GM18498 (cell line): ENCODE measurements around the gene PTPRG.

Source experiments
- ATAC-seq: cut with Tn5 transposase; IDR thresholded peaks from one replicate; pipeline ENCODE4 v1.9.1; 2021; ENCODE audit warnings: mild to moderate bottlenecking, moderate library complexity; ENCODE audit not compliant: unreplicated experiment

The PTPRG gene

DNA sequence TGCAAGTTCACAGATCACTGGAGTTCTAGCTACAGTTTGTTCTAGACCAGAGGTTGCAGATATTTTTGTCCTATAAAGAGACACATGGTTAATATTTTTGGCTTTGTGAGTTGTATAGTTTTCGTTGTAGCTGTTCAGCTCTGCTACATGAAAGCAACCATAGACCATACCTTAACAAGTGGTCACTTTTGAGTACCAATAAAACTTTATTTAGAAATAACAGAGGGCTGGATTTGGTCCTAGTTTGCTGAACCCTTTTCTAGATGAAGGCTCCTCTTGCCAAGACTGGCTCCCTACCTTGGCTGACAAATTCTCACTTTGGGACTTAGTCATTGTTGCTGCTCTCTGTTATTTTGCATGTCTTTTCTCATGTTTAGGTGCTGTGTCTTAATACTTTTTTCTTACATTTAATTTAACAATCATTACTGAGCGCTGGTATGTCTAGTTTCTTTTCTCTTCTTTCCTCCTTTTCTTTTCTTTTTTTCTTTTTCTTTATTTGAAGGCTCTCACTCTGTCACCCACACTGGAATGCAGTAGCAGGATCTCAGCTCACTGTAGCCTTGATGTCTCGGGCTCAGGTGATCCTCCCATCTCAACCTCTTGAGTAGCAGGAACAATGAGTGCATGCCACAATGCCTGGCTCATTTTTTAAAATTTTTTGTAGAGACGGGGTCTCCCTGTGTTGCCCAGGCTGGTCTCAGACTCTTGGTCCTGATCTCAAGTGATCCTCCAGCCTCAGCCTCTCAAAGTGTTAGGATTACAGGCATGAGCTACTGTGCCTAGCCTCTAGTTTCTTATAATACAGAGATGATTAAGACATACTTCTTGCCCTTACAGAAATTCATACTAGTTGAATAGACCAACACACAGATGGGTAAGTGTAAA, 227.5 kb downstream of the PTPRG start:
- ATAC-seq = no peak

DNA sequence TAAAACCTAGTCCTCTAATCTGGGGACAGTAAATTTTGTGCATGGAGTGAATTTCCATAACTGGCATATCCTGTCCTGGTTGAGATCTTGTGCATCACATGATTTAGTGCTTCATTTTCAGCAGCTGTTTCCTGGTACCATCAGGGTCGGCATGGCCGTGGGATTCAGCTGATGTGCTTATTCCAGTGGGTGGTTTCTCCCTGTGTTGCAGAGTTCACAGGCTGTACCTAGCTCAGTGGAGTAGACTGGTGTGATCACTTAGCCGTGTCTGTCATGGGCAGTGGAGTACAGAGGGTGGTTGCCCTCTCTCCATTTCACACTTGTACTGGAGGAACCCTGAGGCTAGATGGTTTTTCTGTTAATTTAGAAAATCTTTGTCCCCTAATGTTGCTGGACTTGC, 228.5 kb downstream of the PTPRG start:
- ATAC-seq = no peak

DNA sequence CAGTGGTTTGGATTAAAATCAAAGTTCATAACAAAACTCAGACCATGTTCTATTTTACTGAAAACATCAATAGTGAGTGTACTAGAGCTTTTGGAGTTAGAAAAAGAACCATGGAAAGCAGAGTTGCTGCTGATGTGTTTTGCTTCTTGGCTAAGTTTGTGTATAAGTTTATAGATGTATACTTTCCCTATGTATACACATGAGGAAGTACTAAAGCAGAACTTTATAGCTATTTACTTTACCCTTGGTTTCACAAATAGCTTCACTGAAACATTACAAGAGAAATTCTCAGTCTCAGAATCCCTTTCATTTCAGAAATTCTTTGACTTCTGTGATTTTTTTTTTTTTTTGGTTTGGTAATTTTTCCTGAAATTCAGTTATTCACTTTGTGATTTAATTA, 229.0 kb downstream of the PTPRG start:
- ATAC-seq = no peak

DNA sequence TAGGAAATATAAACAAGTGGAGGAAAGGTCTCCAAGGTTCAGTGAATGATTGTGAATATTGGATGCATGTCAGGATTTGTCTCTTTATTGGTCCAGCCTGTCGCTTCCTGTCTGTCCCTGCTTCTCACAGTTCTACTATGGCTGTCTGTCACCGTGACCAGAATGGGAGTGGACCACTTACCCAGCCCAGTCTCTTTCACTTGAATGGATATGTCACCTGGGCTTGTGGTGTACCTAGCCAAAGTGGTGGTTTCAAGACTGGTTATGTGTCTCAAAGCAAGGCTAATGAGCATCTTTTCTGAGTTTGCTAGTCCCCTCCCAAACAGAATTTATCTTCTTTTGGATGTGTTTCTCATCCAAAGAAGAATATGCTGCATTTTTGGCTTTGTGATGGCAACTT, 231.7 kb downstream of the PTPRG start:
- no peak for ATAC-seq

DNA sequence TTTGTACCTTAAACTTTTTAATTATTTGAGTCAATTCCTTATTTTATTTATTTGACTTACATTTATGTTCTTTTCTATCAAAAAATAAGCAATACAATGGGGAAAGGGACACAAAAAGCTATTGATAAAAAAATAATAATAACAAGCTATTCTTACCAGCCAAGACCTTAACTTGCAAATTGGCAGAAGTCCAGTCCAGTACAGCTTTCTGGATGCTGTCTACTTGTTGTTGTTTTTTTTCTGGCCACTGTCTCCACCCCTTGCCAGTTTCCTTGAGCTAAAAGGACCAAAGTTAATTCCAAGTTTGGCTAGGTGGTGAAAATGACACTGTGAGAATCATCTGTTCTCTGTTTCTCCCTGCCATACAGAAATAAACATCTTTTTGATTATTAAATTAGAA, 232.2 kb downstream of the PTPRG start:
- ATAC-seq = no peak

DNA sequence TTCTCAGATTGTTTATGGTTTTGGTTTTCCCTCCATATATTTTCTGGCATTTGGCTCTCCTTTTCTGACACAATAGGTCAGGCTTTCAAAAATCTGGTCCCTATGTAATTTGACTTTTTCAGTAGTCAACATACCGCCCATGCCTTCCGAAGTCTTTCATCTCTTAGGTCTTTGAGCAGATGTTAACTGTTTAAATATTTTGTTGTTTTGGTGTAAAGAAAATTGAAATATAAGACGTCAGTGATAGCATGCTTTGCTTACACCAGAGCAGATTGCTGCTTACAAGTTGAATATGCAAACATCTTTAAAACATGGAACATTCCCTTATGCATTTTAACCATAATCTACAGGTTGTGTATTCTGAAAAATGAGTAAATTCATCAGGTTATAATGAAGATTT, 233.0 kb downstream of the PTPRG start:
- no peak for ATAC-seq

DNA sequence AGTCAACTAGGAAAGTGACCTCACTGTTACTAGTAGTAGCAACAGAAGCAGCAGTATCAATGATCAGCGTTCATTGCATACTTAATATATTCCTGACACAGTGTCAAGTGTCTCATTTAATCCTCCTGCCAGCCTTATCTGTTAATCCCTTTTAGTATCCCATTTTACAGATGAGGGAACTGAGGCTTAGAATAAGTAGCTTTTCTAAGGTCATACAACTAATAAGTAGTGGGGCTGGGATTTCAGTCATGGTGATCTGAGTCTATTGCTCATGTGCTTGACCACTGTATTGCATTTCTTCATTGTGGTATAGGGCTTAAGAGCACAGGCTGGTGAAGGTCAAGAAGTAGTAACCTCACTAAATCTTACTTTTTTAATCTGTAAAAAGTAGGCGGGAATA, 233.6 kb downstream of the PTPRG start:
- ATAC-seq = no peak

DNA sequence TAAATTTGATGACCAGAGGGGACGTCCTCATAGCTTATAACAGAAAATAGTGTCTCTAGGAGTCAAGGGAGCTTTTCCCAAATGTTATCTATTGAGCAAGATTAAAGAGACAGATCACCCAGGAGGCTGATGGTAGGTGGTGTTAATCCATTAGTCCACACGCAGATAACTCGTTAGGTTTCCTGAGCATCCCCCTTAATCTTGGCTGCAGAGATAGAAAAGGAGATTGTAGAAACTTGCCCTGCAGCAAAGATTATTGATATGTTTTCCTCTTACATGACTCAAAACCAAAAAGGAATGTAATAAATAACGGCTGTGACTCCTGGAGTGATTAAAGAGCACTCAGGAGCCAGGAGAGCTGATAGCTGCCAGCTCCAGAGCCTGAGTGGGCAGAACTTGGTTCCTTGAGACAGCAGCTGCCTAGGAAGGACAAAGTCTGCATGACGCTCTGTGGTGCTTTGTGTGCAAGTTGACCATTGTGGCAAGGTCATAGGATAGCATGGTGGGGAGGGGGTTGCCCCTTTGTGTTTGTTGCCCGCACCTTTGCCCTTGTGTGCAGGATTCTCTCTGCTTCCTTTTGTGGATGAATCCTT, 234.8 kb downstream of the PTPRG start:
- no peak for ATAC-seq

DNA sequence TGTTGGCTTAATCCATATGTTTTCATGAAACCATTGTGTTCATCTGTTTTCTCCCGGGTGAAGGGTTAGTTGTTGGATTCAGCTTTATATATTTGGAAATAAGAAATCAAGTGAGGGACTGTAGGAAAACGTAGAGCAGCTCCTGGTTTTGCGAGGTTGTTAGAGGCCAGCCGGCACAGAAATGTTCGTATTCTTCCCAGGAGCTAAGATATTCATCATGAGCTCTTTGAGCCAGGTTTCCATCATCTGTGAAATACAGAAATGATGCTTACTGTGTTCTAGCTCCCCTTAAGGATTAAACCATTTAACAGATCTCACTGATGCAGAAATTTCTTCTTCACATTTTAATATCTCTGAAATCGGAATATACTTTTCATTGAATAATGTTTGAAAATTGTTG, 235.5 kb downstream of the PTPRG start:
- no peak for ATAC-seq

DNA sequence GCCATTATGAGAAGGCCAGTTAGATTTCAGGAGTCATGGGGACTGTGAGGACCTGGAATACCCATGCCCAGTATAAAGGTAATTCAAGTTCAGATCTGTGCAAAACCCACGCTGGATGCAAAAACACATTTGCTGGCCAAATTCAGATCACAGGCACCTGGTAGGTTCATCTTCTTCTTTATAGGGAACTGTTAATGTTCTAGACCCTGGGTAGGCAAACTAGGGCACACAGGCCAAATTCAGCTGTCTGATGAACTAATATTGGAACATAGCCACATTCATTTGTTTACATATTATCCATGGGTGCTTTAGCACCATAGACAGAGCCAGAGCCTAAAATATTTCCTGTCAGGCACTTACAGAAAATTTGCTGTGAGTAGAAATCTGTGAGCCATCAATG, 241.4 kb downstream of the PTPRG start:
- ATAC-seq = no peak

DNA sequence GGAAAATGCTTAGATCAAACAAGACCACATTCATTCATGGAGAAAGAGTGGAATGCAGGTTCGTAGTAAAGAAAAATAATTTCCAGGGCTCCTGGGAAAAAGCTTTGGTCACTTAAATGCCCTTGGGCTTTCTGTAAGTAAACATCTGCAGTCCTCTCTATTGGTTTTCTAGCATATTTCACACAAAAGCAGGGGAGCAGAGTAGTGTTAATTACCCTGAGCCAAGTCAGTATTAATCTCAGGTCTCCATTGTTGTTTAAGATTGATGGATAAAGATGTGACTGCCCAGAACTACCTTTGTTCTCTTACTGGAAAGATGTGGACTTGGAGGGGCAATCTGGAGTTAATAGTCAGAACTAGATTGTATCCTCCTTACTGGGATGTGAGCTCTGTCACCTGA, 242.6 kb downstream of the PTPRG start:
- no peak for ATAC-seq

DNA sequence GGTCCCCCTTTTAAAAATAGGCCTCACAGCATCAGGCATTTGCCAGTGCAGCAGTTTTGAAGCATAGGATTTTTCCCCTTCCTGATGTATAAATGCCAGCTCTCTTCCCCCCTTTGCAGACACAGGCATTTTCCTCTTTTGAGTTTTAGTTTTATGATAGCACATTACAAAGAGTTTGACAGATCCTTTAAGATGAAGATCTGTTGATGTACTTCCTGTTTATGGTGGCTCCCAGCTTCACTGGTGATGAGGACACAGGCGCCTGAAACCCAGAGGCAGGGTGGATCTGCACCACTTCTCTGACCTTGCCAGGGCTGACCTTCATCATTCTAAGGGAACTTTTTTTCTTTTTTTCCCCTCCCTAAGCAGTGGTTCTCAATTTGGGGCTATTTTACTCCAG, 243.4 kb downstream of the PTPRG start:
- ATAC-seq = no peak

DNA sequence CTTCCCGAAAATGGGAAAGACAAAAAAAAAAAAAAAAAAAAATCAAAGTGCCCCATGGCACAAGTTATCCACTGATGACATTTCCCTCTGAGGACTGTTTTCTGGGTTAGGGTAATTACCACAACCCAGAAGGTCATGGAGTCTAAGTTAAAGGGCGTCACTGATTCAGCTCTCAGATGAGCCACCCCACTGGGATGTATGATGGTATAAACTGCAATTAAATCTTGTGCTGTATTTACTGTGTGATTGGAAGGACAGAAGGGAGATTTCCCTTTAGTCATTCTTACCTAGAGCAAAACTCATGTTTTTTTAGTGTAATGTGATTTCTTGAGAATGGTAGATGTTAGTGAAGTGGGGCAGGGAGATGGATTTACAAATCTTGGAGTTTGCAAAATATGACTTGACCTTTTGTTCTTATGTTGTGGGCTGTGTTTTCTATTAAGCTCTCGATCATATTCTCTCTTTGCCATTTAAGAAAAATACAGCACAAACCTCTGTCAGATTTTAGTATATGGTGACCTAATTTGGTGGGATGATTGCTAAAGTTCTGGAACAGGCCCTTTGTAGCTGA, 244.2 kb downstream of the PTPRG start:
- ATAC-seq = no peak

DNA sequence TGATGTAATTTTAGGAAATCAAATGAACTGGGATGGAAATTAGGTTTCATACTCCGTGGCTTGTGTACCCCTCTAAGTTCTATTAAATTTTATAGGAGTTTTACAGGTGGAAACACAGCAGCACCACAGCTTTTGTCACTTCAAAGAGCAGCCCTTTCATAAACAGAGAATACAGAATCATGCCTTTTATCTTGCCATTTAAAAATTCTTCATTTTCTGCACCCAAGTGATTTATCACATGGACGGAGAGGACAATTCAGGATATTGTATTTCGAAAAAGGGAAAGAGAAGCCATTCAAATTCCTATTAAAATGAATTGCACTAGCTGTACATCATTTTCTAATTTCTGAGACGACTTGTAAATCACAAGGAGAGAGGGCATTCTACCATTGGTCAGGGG, 245.4 kb downstream of the PTPRG start:
- no peak for ATAC-seq

DNA sequence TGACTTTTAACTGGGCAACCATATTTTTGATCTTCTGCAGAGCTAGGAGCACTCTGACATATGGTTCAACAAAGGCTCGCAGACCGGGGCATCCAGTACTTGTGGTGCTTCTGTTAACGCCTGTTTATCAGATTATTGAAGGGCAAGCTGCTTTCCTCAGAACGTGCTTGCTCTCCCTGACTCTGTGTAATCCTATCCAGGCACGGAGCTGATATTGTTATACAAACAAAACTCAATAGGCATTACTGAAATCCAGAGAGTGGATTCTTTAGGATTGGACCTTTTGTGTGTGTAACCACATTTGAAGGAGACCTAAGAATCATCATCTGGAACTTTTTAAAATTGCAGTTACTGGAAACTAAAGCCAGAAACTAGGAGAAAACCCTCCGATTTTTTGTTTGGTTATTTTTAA, 246.5 kb downstream of the PTPRG start:
- no peak for ATAC-seq

DNA sequence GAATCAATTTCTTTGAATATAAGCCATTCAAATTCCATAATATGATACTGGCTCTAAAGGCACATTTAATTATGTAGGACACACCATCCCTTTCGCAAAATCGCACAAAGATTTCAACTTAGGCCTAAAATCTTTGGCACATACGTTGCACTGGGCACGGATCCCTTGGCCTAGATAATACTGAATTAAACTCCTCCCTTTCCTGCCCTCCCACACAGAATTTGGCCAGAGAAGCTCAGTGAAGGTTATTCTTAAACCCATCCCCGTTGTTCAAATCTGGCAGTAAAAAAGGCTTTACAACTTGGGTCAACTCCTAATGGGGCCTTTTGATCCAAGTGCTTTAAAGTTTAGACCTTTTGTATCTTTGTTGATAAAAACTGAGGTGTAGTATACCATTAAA, 247.2 kb downstream of the PTPRG start:
- no peak for ATAC-seq

DNA sequence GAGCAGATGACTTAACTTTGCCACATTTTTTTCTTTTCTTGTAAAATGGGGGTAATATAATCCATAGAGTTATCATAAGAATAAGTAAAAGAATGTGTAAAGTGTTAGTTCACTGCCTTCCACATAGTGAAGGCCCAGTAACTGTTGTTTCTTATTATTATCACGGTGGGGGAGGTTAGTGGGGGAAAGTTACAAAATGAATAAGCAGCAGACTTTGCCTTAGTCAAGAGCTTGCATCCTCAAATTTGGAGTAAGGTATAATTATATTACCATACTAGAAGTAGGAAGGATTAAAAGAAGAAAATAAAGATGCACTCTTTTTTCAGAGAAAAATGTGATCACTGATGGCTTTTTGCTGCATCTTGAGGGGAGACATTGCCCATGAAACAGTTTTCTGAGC, 247.6 kb downstream of the PTPRG start:
- ATAC-seq = no peak

DNA sequence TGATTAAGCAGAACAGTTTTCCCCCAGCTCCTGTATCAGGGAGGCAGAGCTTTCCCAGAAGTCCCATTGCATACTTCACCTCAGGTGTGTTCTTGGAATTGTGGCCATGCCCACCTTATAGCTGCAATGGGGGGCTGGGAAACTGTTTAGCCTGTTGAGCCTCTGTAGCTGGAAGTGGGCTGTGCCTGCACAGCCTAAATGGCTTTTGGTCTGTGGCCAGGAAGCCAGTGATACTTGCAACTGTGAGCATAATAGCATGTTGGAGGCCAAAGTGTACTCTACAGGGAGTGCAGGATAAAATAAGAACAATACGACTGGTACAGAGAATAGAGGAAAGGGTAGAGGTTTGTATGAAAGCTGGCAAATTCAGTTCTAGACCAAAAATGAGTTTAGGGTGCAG, 248.5 kb downstream of the PTPRG start:
- no peak for ATAC-seq

DNA sequence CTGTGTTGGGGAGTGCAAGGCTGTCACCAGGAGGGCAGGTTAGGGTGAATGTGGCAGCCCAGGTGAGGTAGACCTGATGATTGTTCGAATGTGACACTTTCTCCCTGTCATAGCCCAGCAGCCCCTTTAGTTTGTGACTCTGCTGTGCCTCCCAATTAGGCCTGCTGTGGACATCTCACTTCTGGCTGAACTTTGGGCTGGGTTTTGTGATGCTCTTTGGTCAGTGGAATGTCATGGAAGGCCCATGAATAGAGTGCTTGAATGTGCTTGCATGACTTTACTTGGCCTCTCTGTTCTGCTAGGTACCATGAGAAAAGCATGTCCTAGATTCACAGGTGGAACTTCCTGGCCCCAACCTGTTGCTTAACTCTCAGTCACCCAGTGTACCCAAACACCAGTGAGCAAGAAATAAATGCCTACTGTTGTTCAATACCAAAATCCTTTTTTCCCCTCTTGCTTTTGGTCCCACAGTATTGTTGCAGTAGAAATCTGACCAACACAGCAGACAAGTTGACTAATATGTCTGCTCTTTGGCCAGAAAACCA, 249.7 kb downstream of the PTPRG start:
- ATAC-seq = no peak

DNA sequence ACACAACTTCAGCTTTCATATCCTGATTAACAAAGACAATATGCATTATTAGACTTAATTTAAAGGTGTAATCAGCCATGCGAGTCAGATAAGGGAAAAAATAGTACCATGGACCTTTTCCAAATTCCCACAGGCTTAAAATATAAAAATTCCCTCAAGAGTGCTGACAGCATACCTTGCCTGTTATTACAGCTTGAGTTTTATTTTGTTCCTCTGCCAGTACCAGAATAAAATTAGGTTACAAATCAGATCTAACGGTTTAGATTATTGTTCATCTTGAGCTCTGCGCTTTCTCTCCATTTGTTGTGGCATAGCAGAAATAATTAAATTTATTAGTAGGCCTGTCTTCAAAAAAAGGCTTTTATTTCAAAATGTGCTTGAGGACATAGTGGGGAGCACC, 250.3 kb downstream of the PTPRG start:
- no peak for ATAC-seq

DNA sequence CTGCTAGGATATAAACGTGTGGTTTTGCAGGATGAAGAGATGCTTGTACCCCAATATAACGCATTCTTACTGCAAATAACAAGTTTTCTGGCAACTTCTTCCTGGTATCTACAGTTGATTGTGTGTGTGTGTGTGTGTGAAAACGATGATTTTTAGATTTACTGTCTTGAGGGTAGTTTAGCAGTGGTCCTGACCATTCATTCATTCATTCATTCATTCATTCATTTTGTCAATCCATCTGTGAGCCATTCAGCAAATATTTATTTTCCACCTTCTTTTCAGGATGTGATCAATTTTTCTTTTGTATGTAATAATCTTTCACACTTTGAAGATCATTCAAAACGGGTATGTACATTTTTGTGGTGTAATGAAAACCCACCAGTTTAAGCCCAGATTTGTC, 250.7 kb downstream of the PTPRG start:
- ATAC-seq = no peak

DNA sequence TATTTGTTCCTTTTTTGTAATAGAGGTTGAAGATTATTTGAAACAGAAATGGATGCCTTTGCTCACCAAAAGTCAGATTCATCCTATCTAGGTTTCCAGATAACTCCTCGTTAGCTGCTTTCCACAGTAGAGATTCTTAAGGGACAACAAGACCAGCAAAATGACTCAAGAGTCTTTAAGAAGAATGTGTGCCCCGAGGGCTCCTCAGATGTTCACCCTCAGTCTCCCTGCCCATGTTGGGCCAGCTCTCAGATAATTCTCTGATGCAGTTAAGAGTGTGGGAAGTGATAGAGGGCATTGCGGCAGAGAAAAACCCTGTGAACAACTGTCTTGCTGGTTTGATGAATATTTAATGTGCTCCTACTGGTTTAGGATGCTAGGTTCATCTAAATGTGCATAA, 251.1 kb downstream of the PTPRG start:
- ATAC-seq = no peak
